Suprapubic skin (tissue), 4 donors: ENCODE results near the gene ABHD1. TPM values are rescaled to one million over a fixed set of nuclear protein-coding genes. Genes with fewer than 3 reads are reported as not detected.
A peak's percentile ranks its signal among the peaks of the same experiment; 100 is the strongest.

Experiments
- DNase-seq, 2 donors: peaks; one replicate each; pipeline ENCODE4 v3.0.0-alpha.2; 2019; ENCODE audit warnings: low spot score in 2 of 2
- H3K27ac ChIP-seq: fragments of 200-600 bp; sonication (generic); one replicate; pipeline ENCODE4 v1.5.1; 2019
- H3K27me3 ChIP-seq: fragments of 200-600 bp; sonication (generic); one replicate; pipeline ENCODE4 v1.5.1; 2019
- H3K36me3 ChIP-seq: fragments of 200-600 bp; sonication (generic); one replicate; pipeline ENCODE4 v1.5.1; 2019
- H3K4me1 ChIP-seq: fragments of 200-600 bp; sonication (generic); one replicate; pipeline ENCODE4 v1.5.1; 2019
- H3K4me3 ChIP-seq: fragments of 200-600 bp; sonication (generic); one replicate; pipeline ENCODE4 v1.5.1; 2019; ENCODE audit warnings: mild to moderate bottlenecking
- H3K9me3 ChIP-seq: fragments of 200-600 bp; sonication (generic); one replicate; pipeline ENCODE4 v1.5.1; 2019
- CTCF ChIP-seq, 2 donors: fragments of 200-600 bp in 1 of 2; fragments of 450-650 bp in 1 of 2; sonication (generic) in 1 of 2; IDR thresholded peaks; one replicate each; pipeline ENCODE4 v1.5.1; 2016 to 2019; ENCODE audit warnings: antibody characterized with exemption in 2 of 2, mild to moderate bottlenecking in 1 of 2, moderate library complexity in 1 of 2
- EP300 ChIP-seq: sonication (generic); formaldehyde crosslinking; IDR thresholded peaks from one replicate; pipeline ENCODE4 v1.6.1; 2017; ENCODE audit warnings: antibody characterized with exemption
- POLR2A ChIP-seq, 2 donors: fragments of 450-650 bp; IDR thresholded peaks; one replicate each; pipeline ENCODE4 v1.6.1; 2017; ENCODE audit warnings: antibody characterized with exemption in 2 of 2, mild to moderate bottlenecking in 2 of 2, moderate library complexity in 2 of 2
- POLR2AphosphoS5 ChIP-seq, 3 donors: sonication (generic); formaldehyde crosslinking; IDR thresholded peaks; one replicate each; pipeline ENCODE4 v1.6.1; 2017; ENCODE audit warnings: antibody characterized with exemption in 3 of 3
- whole genome bisulfite sequencing: methylation state at CpG from one replicate; pipeline ENCODE4 v1.1.5; 2018; 5-methylcytosine and 5-hydroxymethylcytosine counted together
- total RNA-seq, 4 donors: library from RNA; depleted of rRNA; stranded (reverse); fragments of >200 nt; gene quantifications; one replicate each; pipeline ENCODE4 v1.1.0, GENCODE V29; 2016

The ABHD1 gene
- total RNA-seq, 4 donors from 2014 or later, result not detected

GRCh38 chr2:27085062-27085672 lies 38.4 kb upstream of the ABHD1 start:
- H3K4me3 ChIP-seq, result peak overlapping the region; percentile 73
- no peaks in the 10 kb centered on the region for H3K27me3 ChIP-seq
- DNase-seq, result no peak
- peak overlapping the region; percentile 79 for H3K27ac ChIP-seq
- 79% methylated on average over 7 of the region's 10 CpGs for WGBS
- no peaks in the 10 kb centered on the region for H3K9me3 ChIP-seq
- H3K4me1 ChIP-seq, result peaks cover 56% of the 10 kb centered on the region
- TF ChIP-seq CTCF (IDR thresholded peaks at IDR 0.05), result no peak
- TF ChIP-seq POLR2A (IDR thresholded peaks at IDR 0.05), result no peak
- no peak for TF ChIP-seq POLR2AphosphoS5 (IDR thresholded peaks at IDR 0.05)
- TF ChIP-seq EP300, result no peak
- no peaks in the 10 kb centered on the region for H3K36me3 ChIP-seq

- Histone ChIP-seq H3K9me3 (no peaks in the 10 kb centered on the region), H3K36me3 (no peaks in the 10 kb centered on the region), H3K4me3 (peak overlapping the region; percentile 73), H3K4me1 (peaks cover 51% of the 10 kb centered on the region), H3K27ac (peak overlapping the region; percentile 79), H3K27me3 (no peaks in the 10 kb centered on the region)
- peak in 1 of 2 donors; percentile 89 for DNase-seq
- 0% methylated on average over 4 of the region's 38 CpGs for WGBS
- TF ChIP-seq EP300, result no peak
- peak in 1 of 2 donors; percentile 10 for TF ChIP-seq CTCF (IDR thresholded peaks at IDR 0.05)
These were observed 37.9 kb upstream of the ABHD1 start for GRCh38 chr2:27085673-27086089.

- H3K4me3 ChIP-seq, result peak overlapping the region; percentile 73
These were observed 37.4 kb upstream of the ABHD1 start for GRCh38 chr2:27086090-27086723.

GRCh38 chr2:27086724-27087593 lies 36.7 kb upstream of the ABHD1 start, which contains the start of gene KHK:
KHK (plus strand) TSS chr2:27086772; CDS start chr2:27087260, 488 bp downstream.
- no peaks in the 10 kb centered on the region for H3K27me3 ChIP-seq
- WGBS, result 25% methylated on average over 16 of the region's 54 CpGs
- peak within 1 kb of the TSS; percentile 73 for H3K4me3 ChIP-seq
- no peak for DNase-seq
- peak within 1 kb of the TSS; percentile 79 for H3K27ac ChIP-seq
- H3K36me3 ChIP-seq, result no peaks in the 10 kb centered on the region
- no peaks in the 10 kb centered on the region for H3K9me3 ChIP-seq
- peaks cover 38% of the 10 kb centered on the region for H3K4me1 ChIP-seq
- TF ChIP-seq POLR2A (IDR thresholded peaks at IDR 0.05), result no peak
- TF ChIP-seq EP300, result no peak
- no peak for TF ChIP-seq CTCF (IDR thresholded peaks at IDR 0.05)
- TF ChIP-seq POLR2AphosphoS5 (IDR thresholded peaks at IDR 0.05), result no peak

More at GRCh38 chr2:27086090-27086723, 37.4 kb upstream of the ABHD1 start:
- no peaks in the 10 kb centered on the region for H3K36me3 ChIP-seq
- TF ChIP-seq EP300, result no peak
- TF ChIP-seq POLR2A (IDR thresholded peaks at IDR 0.05), result no peak
- peak in 1 of 3 donors; percentile 47 for TF ChIP-seq POLR2AphosphoS5 (IDR thresholded peaks at IDR 0.05)
- peak; percentile 80 to 98 for TF ChIP-seq CTCF (IDR thresholded peaks at IDR 0.05)
- H3K27ac ChIP-seq, result peak overlapping the region; percentile 79
- DNase-seq, result peak; percentile 94 to 95
- no peaks in the 10 kb centered on the region for H3K27me3 ChIP-seq
- peaks cover 46% of the 10 kb centered on the region for H3K4me1 ChIP-seq
- 0% methylated on average over 11 of the region's 81 CpGs for WGBS
- no peaks in the 10 kb centered on the region for H3K9me3 ChIP-seq
